ENCODE measurements around the gene FBXW4.

The FBXW4 gene

DNA sequence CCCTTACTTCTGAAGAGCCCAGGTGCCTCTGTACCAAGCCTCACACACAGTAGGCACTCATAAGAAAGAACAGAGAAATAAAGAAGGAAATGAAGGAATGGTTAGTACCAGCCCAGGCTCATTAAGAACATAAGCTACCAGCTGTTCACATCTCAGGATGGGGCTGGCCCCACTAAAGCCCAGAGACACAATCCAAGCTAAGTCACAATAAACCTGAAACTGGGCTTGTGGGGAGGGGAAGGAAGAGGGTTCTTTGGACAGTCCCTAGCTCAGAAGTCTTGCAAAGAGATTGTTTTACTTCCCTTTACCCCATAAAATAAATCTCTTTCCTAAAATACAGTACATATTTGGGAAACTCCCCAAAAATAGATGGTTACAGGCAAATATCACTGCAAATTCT is 24.3 kb downstream of the FBXW4 start:
- Histone ChIP-seq H3K9me3 (ENCODE audit: control insufficient read depth, insufficient read depth, low read depth, low read length) (no peaks in the 10 kb centered on the region), H3K4me1 (ENCODE audit: control insufficient read depth, insufficient read depth, low read length) (peaks cover 5% of the 10 kb centered on the region; the same call in 1 of the 2 replicates), H3K36me3 (ENCODE audit: control insufficient read depth in 2 of 2, insufficient read depth in 1 of 2, low read length in 2 of 2) (peaks cover 4 to 68% of the 10 kb centered on the region in 2 experiments), H3K4me3 (ENCODE audit: low read depth, low read length) (no peak overlapping the region), H3K27ac (ENCODE audit: extremely low read depth, low read depth, low read length) (no peak overlapping the region)
- TF ChIP-seq KLF9 (tag by site-specific recombination; IDR thresholded peaks at IDR 0.05; ENCODE audit: low read depth) = no peak
- no peak for TF ChIP-seq ZFP69B (tag by site-specific recombination; IDR thresholded peaks at IDR 0.05)
- TF ChIP-seq ZNF16 (tag by site-specific recombination; IDR thresholded peaks at IDR 0.05; ENCODE audit: low read depth) = no peak
- no peak for TF ChIP-seq ZNF670 (tag by site-specific recombination; IDR thresholded peaks at IDR 0.05; ENCODE audit: low read depth)
- TF ChIP-seq, protein P1, sequence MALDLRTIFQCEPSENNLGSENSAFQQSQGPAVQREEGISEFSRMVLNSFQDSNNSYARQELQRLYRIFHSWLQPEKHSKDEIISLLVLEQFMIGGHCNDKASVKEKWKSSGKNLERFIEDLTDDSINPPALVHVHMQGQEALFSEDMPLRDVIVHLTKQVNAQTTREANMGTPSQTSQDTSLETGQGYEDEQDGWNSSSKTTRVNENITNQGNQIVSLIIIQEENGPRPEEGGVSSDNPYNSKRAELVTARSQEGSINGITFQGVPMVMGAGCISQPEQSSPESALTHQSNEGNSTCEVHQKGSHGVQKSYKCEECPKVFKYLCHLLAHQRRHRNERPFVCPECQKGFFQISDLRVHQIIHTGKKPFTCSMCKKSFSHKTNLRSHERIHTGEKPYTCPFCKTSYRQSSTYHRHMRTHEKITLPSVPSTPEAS (tag by site-specific recombination; IDR thresholded peaks at IDR 0.05) = no peak
- no peak for TF ChIP-seq ZNF585B (tag by site-specific recombination; IDR thresholded peaks at IDR 0.05)
- TF ChIP-seq, protein P2, sequence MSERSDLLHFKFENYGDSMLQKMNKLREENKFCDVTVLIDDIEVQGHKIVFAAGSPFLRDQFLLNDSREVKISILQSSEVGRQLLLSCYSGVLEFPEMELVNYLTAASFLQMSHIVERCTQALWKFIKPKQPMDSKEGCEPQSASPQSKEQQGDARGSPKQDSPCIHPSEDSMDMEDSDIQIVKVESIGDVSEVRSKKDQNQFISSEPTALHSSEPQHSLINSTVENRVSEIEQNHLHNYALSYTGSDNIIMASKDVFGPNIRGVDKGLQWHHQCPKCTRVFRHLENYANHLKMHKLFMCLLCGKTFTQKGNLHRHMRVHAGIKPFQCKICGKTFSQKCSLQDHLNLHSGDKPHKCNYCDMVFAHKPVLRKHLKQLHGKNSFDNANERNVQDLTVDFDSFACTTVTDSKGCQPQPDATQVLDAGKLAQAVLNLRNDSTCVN (tag by site-specific recombination; optimal IDR thresholded peaks at IDR 0.05) = no peak
- TF ChIP-seq, protein P3, sequence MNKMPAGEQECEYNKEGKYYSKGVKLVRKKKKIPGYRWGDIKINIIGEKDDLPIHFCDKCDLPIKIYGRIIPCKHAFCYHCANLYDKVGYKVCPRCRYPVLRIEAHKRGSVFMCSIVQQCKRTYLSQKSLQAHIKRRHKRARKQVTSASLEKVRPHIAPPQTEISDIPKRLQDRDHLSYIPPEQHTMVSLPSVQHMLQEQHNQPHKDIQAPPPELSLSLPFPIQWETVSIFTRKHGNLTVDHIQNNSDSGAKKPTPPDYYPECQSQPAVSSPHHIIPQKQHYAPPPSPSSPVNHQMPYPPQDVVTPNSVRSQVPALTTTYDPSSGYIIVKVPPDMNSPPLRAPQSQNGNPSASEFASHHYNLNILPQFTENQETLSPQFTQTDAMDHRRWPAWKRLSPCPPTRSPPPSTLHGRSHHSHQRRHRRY (tag by site-specific recombination; IDR thresholded peaks at IDR 0.05) = no peak
- no peak for TF ChIP-seq ZNF394 (tag by site-specific recombination; IDR thresholded peaks at IDR 0.05; ENCODE audit: borderline replicate concordance)
- TF ChIP-seq EGR2 (tag by site-specific recombination; IDR thresholded peaks at IDR 0.05; ENCODE audit: low read depth) = no peak
- no peak for TF ChIP-seq ZNF560 (tag by site-specific recombination; IDR thresholded peaks at IDR 0.05; ENCODE audit: borderline replicate concordance)
- TF ChIP-seq ZNF140 (tag by site-specific recombination; IDR thresholded peaks at IDR 0.05) = no peak
- TF ChIP-seq ZNF324 (tag by site-specific recombination; IDR thresholded peaks at IDR 0.05) = no peak
- TF ChIP-seq ZNF146 (tag by site-specific recombination; IDR thresholded peaks at IDR 0.05) = no peak
- CTCF ChIA-PET = interaction anchor here (1.2 kb wide), 1 partner anchor 9 kb away, joined by 3 read pairs; no protein-coding TSS in a partner anchor
- POLR2A ChIA-PET = no interaction called here

DNA sequence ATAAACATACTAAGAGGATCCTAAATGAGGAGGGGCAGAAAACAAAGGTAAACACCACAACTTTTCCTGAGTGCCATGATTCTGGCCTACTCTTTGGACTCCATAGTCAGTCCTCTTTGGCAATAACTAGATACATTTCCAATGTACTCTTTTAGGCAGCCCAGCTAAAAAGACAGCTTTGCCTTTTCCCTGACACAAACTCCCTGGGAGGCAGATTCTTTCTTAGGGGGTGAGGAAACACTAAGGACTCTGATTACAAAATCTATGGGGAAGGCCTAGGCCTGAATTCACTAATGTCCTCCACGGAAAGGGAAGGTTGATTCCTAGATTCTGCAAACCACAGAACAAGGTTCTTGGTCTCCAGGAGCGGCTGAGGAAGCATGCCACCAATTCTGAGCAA is 25.8 kb downstream of the FBXW4 start:
- TF ChIP-seq GLIS1 (tag by site-specific recombination; IDR thresholded peaks at IDR 0.05) (peak; percentile 66), ZNF223 (tag by site-specific recombination; IDR thresholded peaks at IDR 0.05) (no peak)
- no peaks in the 10 kb centered on the region for H3K9me3 ChIP-seq (ENCODE audit: control insufficient read depth, insufficient read depth, low read depth, low read length)
- POLR2A ChIA-PET = no interaction called here
- peaks cover 5% of the 10 kb centered on the region; the same call in 1 of the 2 replicates for H3K4me1 ChIP-seq (ENCODE audit: control insufficient read depth, insufficient read depth, low read length)
- peaks cover 4 to 75% of the 10 kb centered on the region in 2 experiments for H3K36me3 ChIP-seq (ENCODE audit: control insufficient read depth in 2 of 2, insufficient read depth in 1 of 2, low read length in 2 of 2)
- H3K4me3 ChIP-seq (ENCODE audit: low read depth, low read length) = no peak overlapping the region
- H3K27ac ChIP-seq (ENCODE audit: extremely low read depth, low read depth, low read length) = no peak overlapping the region
- CTCF ChIA-PET = no interaction called here

DNA sequence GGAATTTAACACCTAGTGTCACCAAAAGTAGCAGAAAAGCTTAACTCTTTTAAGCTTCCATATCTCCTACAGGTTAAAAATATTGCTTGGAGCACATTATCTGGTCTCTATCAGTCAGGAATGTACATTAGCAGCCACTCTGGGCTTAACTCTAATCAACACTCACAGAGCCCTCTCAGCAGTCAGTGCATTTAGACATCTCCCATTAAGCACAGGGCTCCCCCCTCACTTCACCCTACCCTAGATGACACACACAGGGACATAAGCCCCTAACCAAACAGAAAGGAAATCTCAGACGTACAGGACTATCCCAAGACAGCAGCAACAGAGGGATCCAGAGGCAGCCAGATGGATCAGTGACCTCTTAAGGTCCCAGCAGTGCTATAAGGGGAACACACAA is 26.4 kb downstream of the FBXW4 start:
- ChIA-PET POLR2A (no interaction called here), CTCF (no interaction called here)
- Histone ChIP-seq H3K9me3 (ENCODE audit: control insufficient read depth, insufficient read depth, low read depth, low read length) (no peaks in the 10 kb centered on the region), H3K27ac (ENCODE audit: extremely low read depth, low read depth, low read length) (no peak overlapping the region), H3K36me3 (ENCODE audit: control insufficient read depth in 2 of 2, insufficient read depth in 1 of 2, low read length in 2 of 2) (peaks cover 4 to 73% of the 10 kb centered on the region in 2 experiments), H3K4me3 (ENCODE audit: low read depth, low read length) (no peak overlapping the region), H3K4me1 (ENCODE audit: control insufficient read depth, insufficient read depth, low read length) (peaks cover 5% of the 10 kb centered on the region; the same call in 1 of the 2 replicates)
- TF ChIP-seq ZNF521 (tag by site-specific recombination; IDR thresholded peaks at IDR 0.05) (no peak), ZNF248 (tag by site-specific recombination; IDR thresholded peaks at IDR 0.05) (no peak), SCRT2 (tag by site-specific recombination; IDR thresholded peaks at IDR 0.05) (no peak), YY1 (tag by site-specific recombination; IDR thresholded peaks at IDR 0.05) (no peak)
- TF ChIP-seq, protein P4, sequence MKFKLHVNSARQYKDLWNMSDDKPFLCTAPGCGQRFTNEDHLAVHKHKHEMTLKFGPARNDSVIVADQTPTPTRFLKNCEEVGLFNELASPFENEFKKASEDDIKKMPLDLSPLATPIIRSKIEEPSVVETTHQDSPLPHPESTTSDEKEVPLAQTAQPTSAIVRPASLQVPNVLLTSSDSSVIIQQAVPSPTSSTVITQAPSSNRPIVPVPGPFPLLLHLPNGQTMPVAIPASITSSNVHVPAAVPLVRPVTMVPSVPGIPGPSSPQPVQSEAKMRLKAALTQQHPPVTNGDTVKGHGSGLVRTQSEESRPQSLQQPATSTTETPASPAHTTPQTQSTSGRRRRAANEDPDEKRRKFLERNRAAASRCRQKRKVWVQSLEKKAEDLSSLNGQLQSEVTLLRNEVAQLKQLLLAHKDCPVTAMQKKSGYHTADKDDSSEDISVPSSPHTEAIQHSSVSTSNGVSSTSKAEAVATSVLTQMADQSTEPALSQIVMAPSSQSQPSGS (tag by site-specific recombination; IDR thresholded peaks at IDR 0.05; ENCODE audit: low read depth) = no peak
- TF ChIP-seq, protein P5, sequence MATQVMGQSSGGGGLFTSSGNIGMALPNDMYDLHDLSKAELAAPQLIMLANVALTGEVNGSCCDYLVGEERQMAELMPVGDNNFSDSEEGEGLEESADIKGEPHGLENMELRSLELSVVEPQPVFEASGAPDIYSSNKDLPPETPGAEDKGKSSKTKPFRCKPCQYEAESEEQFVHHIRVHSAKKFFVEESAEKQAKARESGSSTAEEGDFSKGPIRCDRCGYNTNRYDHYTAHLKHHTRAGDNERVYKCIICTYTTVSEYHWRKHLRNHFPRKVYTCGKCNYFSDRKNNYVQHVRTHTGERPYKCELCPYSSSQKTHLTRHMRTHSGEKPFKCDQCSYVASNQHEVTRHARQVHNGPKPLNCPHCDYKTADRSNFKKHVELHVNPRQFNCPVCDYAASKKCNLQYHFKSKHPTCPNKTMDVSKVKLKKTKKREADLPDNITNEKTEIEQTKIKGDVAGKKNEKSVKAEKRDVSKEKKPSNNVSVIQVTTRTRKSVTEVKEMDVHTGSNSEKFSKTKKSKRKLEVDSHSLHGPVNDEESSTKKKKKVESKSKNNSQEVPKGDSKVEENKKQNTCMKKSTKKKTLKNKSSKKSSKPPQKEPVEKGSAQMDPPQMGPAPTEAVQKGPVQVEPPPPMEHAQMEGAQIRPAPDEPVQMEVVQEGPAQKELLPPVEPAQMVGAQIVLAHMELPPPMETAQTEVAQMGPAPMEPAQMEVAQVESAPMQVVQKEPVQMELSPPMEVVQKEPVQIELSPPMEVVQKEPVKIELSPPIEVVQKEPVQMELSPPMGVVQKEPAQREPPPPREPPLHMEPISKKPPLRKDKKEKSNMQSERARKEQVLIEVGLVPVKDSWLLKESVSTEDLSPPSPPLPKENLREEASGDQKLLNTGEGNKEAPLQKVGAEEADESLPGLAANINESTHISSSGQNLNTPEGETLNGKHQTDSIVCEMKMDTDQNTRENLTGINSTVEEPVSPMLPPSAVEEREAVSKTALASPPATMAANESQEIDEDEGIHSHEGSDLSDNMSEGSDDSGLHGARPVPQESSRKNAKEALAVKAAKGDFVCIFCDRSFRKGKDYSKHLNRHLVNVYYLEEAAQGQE (tag by site-specific recombination; IDR thresholded peaks at IDR 0.05) = no peak
- TF ChIP-seq, protein P6, sequence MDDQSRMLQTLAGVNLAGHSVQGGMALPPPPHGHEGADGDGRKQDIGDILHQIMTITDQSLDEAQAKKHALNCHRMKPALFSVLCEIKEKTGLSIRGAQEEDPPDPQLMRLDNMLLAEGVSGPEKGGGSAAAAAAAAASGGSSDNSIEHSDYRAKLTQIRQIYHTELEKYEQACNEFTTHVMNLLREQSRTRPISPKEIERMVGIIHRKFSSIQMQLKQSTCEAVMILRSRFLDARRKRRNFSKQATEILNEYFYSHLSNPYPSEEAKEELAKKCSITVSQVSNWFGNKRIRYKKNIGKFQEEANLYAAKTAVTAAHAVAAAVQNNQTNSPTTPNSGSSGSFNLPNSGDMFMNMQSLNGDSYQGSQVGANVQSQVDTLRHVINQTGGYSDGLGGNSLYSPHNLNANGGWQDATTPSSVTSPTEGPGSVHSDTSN (CRISPR knock-in tag; IDR thresholded peaks at IDR 0.05) = no peak
